ENCODE measurements around the gene KPNB1. TPM values are rescaled to one million over a fixed set of nuclear protein-coding genes. Genes with fewer than 3 reads are reported as not detected.

Gene KPNB1
- polyA plus RNA-seq, 1 donor from 2014 or later = 117 TPM

DNA sequence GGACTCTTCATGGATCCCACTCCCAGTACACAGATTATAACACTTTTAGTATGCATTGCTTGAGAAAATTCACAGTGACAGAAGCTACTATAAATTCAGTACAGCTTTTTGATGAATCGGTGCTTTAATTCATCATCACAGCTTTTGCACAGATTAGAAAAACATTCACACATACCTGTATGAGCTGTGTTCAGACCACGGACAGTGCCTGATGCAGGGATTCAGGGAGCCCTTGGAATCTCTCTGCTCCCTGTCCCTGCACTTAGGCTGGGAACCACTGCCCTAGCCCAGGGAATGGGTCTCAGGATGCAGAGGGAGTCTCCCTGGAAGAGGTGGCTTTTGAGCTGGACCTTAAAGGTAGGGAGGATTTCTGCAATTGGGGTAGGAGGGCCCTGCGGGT is 58.2 kb downstream of the KPNB1 start:
- no peak overlapping the region for H3K27ac ChIP-seq (ENCODE audit: low read length)
- no peak overlapping the region for H3K4me3 ChIP-seq (ENCODE audit: low read length)
- no peaks in the 10 kb centered on the region for H3K79me2 ChIP-seq (replicated peaks; ENCODE audit: insufficient read depth, low read length)
- H3K27me3 ChIP-seq (ENCODE audit: insufficient read depth, low read depth, low read length) = no peaks in the 10 kb centered on the region
- no peaks in the 10 kb centered on the region for H3F3A ChIP-seq (ENCODE audit: insufficient read depth, low read length, poor library complexity, severe bottlenecking)
- H3K9ac ChIP-seq (ENCODE audit: low read length) = no peak overlapping the region
- H4K20me1 ChIP-seq (ENCODE audit: insufficient read depth) = no peaks in the 10 kb centered on the region
- no peaks in the 10 kb centered on the region for H3K36me3 ChIP-seq (ENCODE audit: insufficient read depth, low read length)
- H2AFZ ChIP-seq (ENCODE audit: low read depth, low read length) = no peak overlapping the region
- H3K9me3 ChIP-seq (ENCODE audit: low read length) = no peaks in the 10 kb centered on the region
- TF ChIP-seq RAD21 (conservative IDR thresholded peaks at IDR 0.05) (no peak), POLR2AphosphoS5 (IDR thresholded peaks at IDR 0.05) (no peak), TAF1 (IDR thresholded peaks at IDR 0.05; ENCODE audit: low read depth) (no peak), EZH2 (IDR thresholded peaks at IDR 0.05; ENCODE audit: borderline replicate concordance, insufficient read depth, low read length, poor library complexity, severe bottlenecking) (no peak)
- no peaks in the 10 kb centered on the region for H3K9me2 ChIP-seq (ENCODE audit: insufficient read depth, low read length)
- no peak overlapping the region for H3K4me2 ChIP-seq (ENCODE audit: low read length)

DNA sequence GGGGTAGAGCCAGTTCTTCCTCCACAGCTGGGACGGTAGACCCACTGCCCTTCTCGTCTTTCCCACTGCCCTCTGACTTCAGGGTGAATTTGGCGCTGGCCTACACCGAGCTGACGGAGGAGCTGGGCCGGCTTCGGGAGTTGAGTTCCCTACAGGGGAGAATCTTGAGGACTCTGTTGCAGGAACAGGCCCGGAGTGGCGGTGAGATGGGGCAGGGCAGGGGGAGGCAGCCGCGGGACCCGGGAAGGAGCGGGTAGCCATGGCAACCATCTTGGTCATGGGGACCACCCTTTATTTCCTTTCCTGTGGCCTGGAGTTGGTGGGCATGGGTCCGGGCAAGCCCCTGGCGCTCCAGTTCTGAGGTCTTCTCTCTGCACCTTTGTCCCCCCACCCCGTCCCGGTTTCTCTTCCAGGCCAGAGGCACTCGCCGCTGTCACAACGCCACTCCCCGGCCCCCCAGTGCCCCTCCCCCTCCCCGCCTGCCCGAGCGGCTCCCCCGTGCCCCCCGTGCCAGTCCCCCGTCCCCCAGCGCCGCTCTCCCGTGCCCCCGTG is 58.7 kb downstream of the KPNB1 start:
- Histone ChIP-seq H3K4me2 (ENCODE audit: low read length) (no peak overlapping the region), H3K79me2 (replicated peaks; ENCODE audit: insufficient read depth, low read length) (no peaks in the 10 kb centered on the region), H3K4me3 (ENCODE audit: low read length) (no peak overlapping the region), H2AFZ (ENCODE audit: low read depth, low read length) (no peak overlapping the region), H3K9ac (ENCODE audit: low read length) (no peak overlapping the region), H3F3A (ENCODE audit: insufficient read depth, low read length, poor library complexity, severe bottlenecking) (no peaks in the 10 kb centered on the region), H3K9me2 (ENCODE audit: insufficient read depth, low read length) (no peaks in the 10 kb centered on the region), H3K36me3 (ENCODE audit: insufficient read depth, low read length) (no peaks in the 10 kb centered on the region), H3K27me3 (ENCODE audit: insufficient read depth, low read depth, low read length) (no peaks in the 10 kb centered on the region), H3K27ac (ENCODE audit: low read length) (no peak overlapping the region), H3K9me3 (ENCODE audit: low read length) (no peaks in the 10 kb centered on the region), H4K20me1 (ENCODE audit: insufficient read depth) (no peaks in the 10 kb centered on the region)
- TF ChIP-seq MXI1 (conservative IDR thresholded peaks at IDR 0.05; ENCODE audit: poor library complexity, severe bottlenecking) = no peak
- TF ChIP-seq EZH2 (IDR thresholded peaks at IDR 0.05; ENCODE audit: borderline replicate concordance, insufficient read depth, low read length, poor library complexity, severe bottlenecking) = no peak
- TF ChIP-seq, protein P1, sequence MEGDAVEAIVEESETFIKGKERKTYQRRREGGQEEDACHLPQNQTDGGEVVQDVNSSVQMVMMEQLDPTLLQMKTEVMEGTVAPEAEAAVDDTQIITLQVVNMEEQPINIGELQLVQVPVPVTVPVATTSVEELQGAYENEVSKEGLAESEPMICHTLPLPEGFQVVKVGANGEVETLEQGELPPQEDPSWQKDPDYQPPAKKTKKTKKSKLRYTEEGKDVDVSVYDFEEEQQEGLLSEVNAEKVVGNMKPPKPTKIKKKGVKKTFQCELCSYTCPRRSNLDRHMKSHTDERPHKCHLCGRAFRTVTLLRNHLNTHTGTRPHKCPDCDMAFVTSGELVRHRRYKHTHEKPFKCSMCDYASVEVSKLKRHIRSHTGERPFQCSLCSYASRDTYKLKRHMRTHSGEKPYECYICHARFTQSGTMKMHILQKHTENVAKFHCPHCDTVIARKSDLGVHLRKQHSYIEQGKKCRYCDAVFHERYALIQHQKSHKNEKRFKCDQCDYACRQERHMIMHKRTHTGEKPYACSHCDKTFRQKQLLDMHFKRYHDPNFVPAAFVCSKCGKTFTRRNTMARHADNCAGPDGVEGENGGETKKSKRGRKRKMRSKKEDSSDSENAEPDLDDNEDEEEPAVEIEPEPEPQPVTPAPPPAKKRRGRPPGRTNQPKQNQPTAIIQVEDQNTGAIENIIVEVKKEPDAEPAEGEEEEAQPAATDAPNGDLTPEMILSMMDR (IDR thresholded peaks at IDR 0.05; ENCODE audit: poor library complexity, severe bottlenecking) = no peak
- TF ChIP-seq, protein P2, sequence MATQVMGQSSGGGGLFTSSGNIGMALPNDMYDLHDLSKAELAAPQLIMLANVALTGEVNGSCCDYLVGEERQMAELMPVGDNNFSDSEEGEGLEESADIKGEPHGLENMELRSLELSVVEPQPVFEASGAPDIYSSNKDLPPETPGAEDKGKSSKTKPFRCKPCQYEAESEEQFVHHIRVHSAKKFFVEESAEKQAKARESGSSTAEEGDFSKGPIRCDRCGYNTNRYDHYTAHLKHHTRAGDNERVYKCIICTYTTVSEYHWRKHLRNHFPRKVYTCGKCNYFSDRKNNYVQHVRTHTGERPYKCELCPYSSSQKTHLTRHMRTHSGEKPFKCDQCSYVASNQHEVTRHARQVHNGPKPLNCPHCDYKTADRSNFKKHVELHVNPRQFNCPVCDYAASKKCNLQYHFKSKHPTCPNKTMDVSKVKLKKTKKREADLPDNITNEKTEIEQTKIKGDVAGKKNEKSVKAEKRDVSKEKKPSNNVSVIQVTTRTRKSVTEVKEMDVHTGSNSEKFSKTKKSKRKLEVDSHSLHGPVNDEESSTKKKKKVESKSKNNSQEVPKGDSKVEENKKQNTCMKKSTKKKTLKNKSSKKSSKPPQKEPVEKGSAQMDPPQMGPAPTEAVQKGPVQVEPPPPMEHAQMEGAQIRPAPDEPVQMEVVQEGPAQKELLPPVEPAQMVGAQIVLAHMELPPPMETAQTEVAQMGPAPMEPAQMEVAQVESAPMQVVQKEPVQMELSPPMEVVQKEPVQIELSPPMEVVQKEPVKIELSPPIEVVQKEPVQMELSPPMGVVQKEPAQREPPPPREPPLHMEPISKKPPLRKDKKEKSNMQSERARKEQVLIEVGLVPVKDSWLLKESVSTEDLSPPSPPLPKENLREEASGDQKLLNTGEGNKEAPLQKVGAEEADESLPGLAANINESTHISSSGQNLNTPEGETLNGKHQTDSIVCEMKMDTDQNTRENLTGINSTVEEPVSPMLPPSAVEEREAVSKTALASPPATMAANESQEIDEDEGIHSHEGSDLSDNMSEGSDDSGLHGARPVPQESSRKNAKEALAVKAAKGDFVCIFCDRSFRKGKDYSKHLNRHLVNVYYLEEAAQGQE (IDR thresholded peaks at IDR 0.05; ENCODE audit: borderline replicate concordance) = no peak
- no peak for TF ChIP-seq EP300 (conservative IDR thresholded peaks at IDR 0.05; ENCODE audit: poor library complexity, severe bottlenecking)
- no peak for TF ChIP-seq RAD21 (conservative IDR thresholded peaks at IDR 0.05)
- no peak for TF ChIP-seq POLR2AphosphoS5 (IDR thresholded peaks at IDR 0.05)
- no peak for TF ChIP-seq TAF1 (IDR thresholded peaks at IDR 0.05; ENCODE audit: low read depth)
- no peak for TF ChIP-seq SMC3 (conservative IDR thresholded peaks at IDR 0.05; ENCODE audit: poor library complexity)
